ENCODE data around the gene FAM222B. TPM values are rescaled to one million over a fixed set of nuclear protein-coding genes. Genes with fewer than 3 reads are reported as not detected.
A peak's percentile ranks its signal among the peaks of the same experiment; 100 is the strongest.

The FAM222B gene
- total and polyA plus RNA-seq, 3 experiments from 2014 or later, result 19.3 to 21.5 (median 20.6) TPM

DNA sequence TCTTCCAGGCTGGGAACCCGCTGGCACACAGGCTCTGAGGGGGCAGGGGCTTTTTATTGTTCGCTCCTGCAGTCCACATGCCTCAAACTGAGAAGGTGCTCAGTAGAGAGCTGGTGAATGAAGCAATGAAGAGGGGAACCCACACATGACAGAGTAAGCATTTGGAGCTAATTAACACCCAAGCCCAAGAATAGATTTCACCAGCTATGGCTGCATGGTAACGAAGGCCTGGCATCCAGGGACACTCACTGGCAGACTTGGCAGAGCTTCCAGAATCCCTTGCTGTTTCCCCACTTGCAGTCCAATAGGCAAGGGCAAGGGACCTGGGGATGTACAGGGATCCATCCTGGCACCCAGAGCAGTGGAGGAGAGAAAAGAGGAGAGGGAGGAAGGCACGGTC, 42.8 kb upstream of the FAM222B start:
- peaks cover 67% of the 10 kb centered on the region for H3K36me3 ChIP-seq (ENCODE audit: insufficient read depth, low read length)
- Mint-ChIP-seq H3K4me1 (peaks cover 10 to 29% (median 17%) of the 10 kb centered on the region in 3 donors), H3K9me3 (no peaks in the 10 kb centered on the region), H3K27me3 (no peaks in the 10 kb centered on the region), H3K36me3 (peaks cover 2 to 80% (median 8%) of the 10 kb centered on the region in 3 donors), H3K27ac (peak overlapping the region in 4 of 8 donors; percentile 66 to 88 (median 73)), H3K4me3 (no peak overlapping the region)
- no peak overlapping the region for H3K27ac ChIP-seq (ENCODE audit: low read depth, low read length)
- CTCF ChIA-PET, result interaction anchor here (1.3 kb wide), 1 partner anchor 17 kb away, joined by 3 read pairs; no protein-coding TSS in a partner anchor
- no peaks in the 10 kb centered on the region for H3K27me3 ChIP-seq (ENCODE audit: insufficient read depth, low read length, poor library complexity, severe bottlenecking)
- H3K4me1 ChIP-seq (ENCODE audit: insufficient read depth, low read length), result peaks cover 7% of the 10 kb centered on the region
- POLR2A ChIA-PET, result no interaction called here
- no peaks in the 10 kb centered on the region for H3K9me3 ChIP-seq (ENCODE audit: low read length)
- no peak overlapping the region for H3K4me3 ChIP-seq (ENCODE audit: low read length)
- DNase-seq, result no peak

DNA sequence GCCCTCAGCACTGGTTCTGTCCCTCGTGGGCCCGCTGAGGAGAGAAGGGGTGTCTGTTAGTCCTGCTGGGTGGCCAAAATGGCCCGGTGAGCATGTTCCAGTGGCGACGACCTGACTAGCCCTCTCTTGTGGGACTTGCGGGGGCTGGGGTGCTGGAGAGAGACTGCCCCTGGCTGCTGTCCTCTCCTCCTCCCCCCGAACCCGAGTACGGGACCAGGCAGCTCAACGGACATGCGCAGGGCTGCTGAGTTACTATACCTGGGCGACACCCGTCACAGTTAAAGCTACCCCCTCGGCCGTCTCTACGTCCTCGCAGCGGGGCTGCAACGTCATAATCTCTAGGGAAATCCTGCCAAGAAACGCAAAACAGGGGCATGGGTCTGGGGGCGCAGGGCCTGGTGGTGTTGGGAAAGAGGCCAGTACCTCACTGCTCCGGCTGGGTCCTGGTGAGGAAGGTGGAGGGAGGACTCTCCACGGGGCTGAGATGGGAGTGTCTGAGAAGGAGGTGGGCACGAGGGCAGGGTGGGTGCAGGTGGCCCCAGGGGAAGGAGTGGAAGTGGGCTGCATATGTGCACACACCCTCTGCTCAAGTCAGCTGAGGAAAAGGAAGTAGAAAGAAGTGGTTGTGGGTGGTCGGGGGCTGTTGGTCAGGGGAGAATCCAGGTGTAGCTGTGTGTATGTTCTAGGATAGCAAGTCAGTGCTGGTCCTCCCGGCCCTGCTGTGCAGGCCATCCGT, 41.5 kb upstream of the FAM222B start:
- no peak for DNase-seq
- Mint-ChIP-seq H3K27ac (peak overlapping the region in 2 of 8 donors; percentile 39 to 90), H3K4me1 (peaks cover 7 to 23% (median 13%) of the 10 kb centered on the region in 3 donors), H3K36me3 (peaks cover 6 to 87% (median 12%) of the 10 kb centered on the region in 3 donors), H3K9me3 (no peaks in the 10 kb centered on the region), H3K4me3 (no peak overlapping the region), H3K27me3 (peaks cover 0 to 1% of the 10 kb centered on the region in 2 donors)
- Histone ChIP-seq H3K9me3 (ENCODE audit: low read length) (no peaks in the 10 kb centered on the region), H3K4me3 (ENCODE audit: low read length) (no peak overlapping the region), H3K27ac (ENCODE audit: low read depth, low read length) (no peak overlapping the region), H3K4me1 (ENCODE audit: insufficient read depth, low read length) (no peaks in the 10 kb centered on the region), H3K36me3 (ENCODE audit: insufficient read depth, low read length) (peaks cover 79% of the 10 kb centered on the region), H3K27me3 (ENCODE audit: insufficient read depth, low read length, poor library complexity, severe bottlenecking) (no peaks in the 10 kb centered on the region)
- POLR2A ChIA-PET, result no interaction called here
- CTCF ChIA-PET, result interaction anchor here (0.9 to 1.4 kb wide), 3 partner anchors 12 to 157 kb away, joined by 3 to 4 read pairs (median 3); no protein-coding TSS in a partner anchor

DNA sequence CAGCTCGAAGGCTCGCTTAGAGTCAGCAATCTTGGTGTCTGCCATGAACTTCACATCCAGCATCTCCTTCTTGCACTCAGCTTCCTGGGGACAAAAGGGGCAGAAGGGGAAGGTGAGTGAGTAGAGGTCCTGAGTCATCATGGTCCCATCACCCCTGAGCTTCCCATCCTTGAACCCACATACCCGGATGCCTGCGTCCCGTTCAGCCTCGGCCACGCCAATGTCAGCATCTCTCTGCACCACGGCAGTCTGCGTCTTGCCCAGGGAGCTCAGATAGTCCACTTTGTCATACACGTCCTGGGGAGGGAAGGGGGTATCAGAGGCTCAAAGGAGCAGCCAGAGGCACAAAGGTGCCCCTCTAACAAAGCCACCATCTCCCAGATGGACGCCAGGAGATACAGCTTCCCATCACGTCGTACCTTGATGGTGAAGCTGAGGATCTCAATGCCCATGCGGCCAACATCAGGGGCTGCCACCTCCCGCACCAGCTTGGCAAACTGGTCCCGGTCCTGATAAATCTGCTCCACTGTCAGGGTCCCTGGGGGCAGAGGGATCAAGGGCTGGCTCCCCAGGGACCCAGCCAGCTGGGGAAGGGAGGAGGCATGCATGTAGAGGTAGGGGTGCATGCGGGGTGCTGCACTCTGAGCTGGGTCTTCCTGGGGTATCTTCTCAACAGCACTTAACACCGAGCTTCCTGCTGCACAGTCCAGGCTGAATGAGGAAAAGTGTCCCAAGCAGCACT, 39.7 kb upstream of the FAM222B start:
- H3K27ac ChIP-seq (ENCODE audit: low read depth, low read length), result no peak overlapping the region
- ChIA-PET CTCF (interaction anchor here (1.2 kb wide), 2 partner anchors 20 to 35 kb away, joined by 3 to 4 read pairs; no protein-coding TSS in a partner anchor), POLR2A (no interaction called here)
- H3K27me3 Mint-ChIP-seq, result peaks cover 0 to 1% of the 10 kb centered on the region in 2 donors
- H3K4me1 ChIP-seq (ENCODE audit: insufficient read depth, low read length), result no peaks in the 10 kb centered on the region
- peaks cover 14 to 87% (median 17%) of the 10 kb centered on the region in 3 donors for H3K36me3 Mint-ChIP-seq
- no peaks in the 10 kb centered on the region for H3K27me3 ChIP-seq (ENCODE audit: insufficient read depth, low read length, poor library complexity, severe bottlenecking)
- peaks cover 6 to 20% (median 8%) of the 10 kb centered on the region in 3 donors for H3K4me1 Mint-ChIP-seq
- no peak overlapping the region for H3K4me3 Mint-ChIP-seq
- peak overlapping the region in 1 of 8 donors; percentile 17 for H3K27ac Mint-ChIP-seq
- no peak for DNase-seq
- H3K36me3 ChIP-seq (ENCODE audit: insufficient read depth, low read length), result peaks cover 75% of the 10 kb centered on the region
- H3K4me3 ChIP-seq (ENCODE audit: low read length), result no peak overlapping the region
- no peaks in the 10 kb centered on the region for H3K9me3 Mint-ChIP-seq
- no peaks in the 10 kb centered on the region for H3K9me3 ChIP-seq (ENCODE audit: low read length)

DNA sequence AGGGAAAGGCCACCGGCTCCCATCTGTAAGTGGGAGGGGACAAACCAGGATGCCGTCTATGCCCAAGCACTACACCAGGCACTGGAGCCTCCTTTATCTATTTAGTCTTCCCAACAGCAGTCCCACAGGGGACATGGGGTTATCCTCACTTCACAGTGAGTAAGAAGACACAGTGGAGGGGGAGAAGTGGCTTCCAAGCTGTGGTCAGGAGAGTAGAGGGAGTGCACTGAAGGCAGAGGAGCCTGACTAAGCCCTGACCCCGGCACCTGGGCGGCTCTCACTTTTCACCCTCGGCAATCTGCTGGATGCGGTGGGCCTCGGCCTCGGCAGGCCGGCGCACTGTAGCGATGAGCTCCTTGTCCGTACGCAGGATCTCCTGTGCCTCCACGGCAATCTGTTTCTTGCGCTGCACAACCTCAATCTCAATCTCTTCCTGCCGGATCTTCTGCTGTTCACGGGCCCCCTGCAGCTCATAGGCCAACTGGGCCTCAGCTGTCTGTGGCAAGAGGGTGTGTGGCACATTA, 39.0 kb upstream of the FAM222B start:
- Mint-ChIP-seq H3K27me3 (peaks cover 0 to 1% of the 10 kb centered on the region in 2 donors), H3K4me1 (peaks cover 4 to 17% (median 8%) of the 10 kb centered on the region in 3 donors), H3K9me3 (no peaks in the 10 kb centered on the region), H3K4me3 (no peak overlapping the region), H3K36me3 (peaks cover 14 to 84% (median 17%) of the 10 kb centered on the region in 3 donors), H3K27ac (peak overlapping the region in 1 of 8 donors; percentile 17)
- H3K4me3 ChIP-seq (ENCODE audit: low read length), result no peak overlapping the region
- no peak for DNase-seq
- peaks cover 68% of the 10 kb centered on the region for H3K36me3 ChIP-seq (ENCODE audit: insufficient read depth, low read length)
- ChIA-PET CTCF (interaction anchor here (1.2 to 1.5 kb wide), 3 partner anchors 15 to 36 kb away, joined by 3 to 4 read pairs (median 3); no protein-coding TSS in a partner anchor), POLR2A (no interaction called here)
- no peak overlapping the region for H3K27ac ChIP-seq (ENCODE audit: low read depth, low read length)
- no peaks in the 10 kb centered on the region for H3K4me1 ChIP-seq (ENCODE audit: insufficient read depth, low read length)
- no peaks in the 10 kb centered on the region for H3K27me3 ChIP-seq (ENCODE audit: insufficient read depth, low read length, poor library complexity, severe bottlenecking)
- H3K9me3 ChIP-seq (ENCODE audit: low read length), result no peaks in the 10 kb centered on the region

DNA sequence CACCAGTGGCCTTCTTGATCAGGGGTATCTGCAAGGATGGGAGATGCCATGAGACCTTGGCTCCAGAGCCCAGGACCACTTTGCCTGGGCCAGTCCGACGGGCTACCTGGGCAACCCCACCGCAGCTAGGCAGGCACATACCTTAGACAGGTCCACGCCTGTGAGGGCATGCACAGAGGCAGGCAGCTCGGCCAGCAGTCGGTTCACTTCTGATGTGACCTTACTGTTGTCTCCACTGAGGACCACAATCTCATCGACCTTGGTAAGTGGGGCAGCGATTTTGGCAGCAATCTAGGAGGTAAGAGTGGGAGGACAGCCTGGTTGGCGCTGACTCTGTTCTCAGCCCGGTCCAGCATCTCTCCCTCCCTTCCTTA, 38.0 kb upstream of the FAM222B start:
- H3K27ac ChIP-seq (ENCODE audit: low read depth, low read length), result no peak overlapping the region
- Mint-ChIP-seq H3K4me1 (peaks cover 4 to 11% (median 8%) of the 10 kb centered on the region in 3 donors), H3K36me3 (peaks cover 14 to 77% (median 17%) of the 10 kb centered on the region in 3 donors), H3K27ac (peak overlapping the region in 1 of 8 donors; percentile 77), H3K4me3 (no peak overlapping the region), H3K9me3 (no peaks in the 10 kb centered on the region), H3K27me3 (peaks cover 0 to 1% of the 10 kb centered on the region in 2 donors)
- no peaks in the 10 kb centered on the region for H3K4me1 ChIP-seq (ENCODE audit: insufficient read depth, low read length)
- CTCF ChIA-PET, result interaction anchor here (1.5 kb wide), 1 partner anchor 16 kb away, joined by 3 read pairs; no protein-coding TSS in a partner anchor
- no peak overlapping the region for H3K4me3 ChIP-seq (ENCODE audit: low read length)
- POLR2A ChIA-PET, result no interaction called here
- H3K36me3 ChIP-seq (ENCODE audit: insufficient read depth, low read length), result peaks cover 62% of the 10 kb centered on the region
- DNase-seq, result no peak
- no peaks in the 10 kb centered on the region for H3K9me3 ChIP-seq (ENCODE audit: low read length)
- no peaks in the 10 kb centered on the region for H3K27me3 ChIP-seq (ENCODE audit: insufficient read depth, low read length, poor library complexity, severe bottlenecking)

DNA sequence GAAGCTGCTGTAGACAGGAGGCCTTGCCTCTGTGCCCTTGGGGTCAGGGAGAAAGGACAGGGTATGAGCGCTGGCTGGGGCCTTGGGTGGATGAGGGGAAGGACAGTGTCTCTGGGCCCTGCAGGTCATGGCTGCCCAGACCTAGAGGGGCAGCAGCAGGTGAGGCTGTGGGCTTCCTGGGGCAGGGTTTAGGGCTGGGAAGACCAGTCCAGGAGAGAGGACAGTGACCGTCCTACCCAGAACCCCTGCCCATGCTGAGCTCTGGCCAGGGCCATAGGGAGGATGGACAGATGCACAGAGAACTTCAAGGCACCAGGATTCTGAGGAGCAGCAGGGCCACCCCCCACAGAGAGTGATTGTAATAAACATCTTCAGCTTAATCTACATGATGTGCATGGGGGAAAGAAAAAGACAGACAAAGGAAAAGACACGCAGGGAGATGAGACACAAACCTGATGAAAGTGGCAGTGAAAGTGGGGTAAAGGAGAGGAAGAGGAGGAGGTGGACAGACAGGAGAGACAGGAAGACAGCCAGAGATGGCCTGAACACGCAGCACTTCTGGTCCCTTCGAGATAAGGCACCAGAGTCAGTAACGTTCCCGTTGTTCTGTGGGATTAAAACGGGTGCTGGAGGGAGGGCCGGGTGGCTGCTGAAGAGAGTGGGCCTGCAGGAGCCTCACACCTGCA, 37.4 kb upstream of the FAM222B start:
- ChIA-PET POLR2A (no interaction called here), CTCF (interaction anchor here (0.5 to 1.5 kb wide), 2 partner anchors 17 to 500 kb away, joined by 3 read pairs; no protein-coding TSS in a partner anchor)
- H3K4me1 ChIP-seq (ENCODE audit: insufficient read depth, low read length), result no peaks in the 10 kb centered on the region
- no peaks in the 10 kb centered on the region for H3K9me3 ChIP-seq (ENCODE audit: low read length)
- H3K36me3 ChIP-seq (ENCODE audit: insufficient read depth, low read length), result peaks cover 57% of the 10 kb centered on the region
- Mint-ChIP-seq H3K36me3 (peaks cover 11 to 72% (median 14%) of the 10 kb centered on the region in 3 donors), H3K27me3 (peaks cover 0 to 1% of the 10 kb centered on the region in 2 donors), H3K27ac (peak overlapping the region in 3 of 8 donors; percentile 21 to 66 (median 58)), H3K4me1 (peaks cover 2 to 6% (median 2%) of the 10 kb centered on the region in 3 donors), H3K9me3 (no peaks in the 10 kb centered on the region), H3K4me3 (no peak overlapping the region)
- no peaks in the 10 kb centered on the region for H3K27me3 ChIP-seq (ENCODE audit: insufficient read depth, low read length, poor library complexity, severe bottlenecking)
- DNase-seq, result no peak
- no peak overlapping the region for H3K27ac ChIP-seq (ENCODE audit: low read depth, low read length)
- no peak overlapping the region for H3K4me3 ChIP-seq (ENCODE audit: low read length)

DNA sequence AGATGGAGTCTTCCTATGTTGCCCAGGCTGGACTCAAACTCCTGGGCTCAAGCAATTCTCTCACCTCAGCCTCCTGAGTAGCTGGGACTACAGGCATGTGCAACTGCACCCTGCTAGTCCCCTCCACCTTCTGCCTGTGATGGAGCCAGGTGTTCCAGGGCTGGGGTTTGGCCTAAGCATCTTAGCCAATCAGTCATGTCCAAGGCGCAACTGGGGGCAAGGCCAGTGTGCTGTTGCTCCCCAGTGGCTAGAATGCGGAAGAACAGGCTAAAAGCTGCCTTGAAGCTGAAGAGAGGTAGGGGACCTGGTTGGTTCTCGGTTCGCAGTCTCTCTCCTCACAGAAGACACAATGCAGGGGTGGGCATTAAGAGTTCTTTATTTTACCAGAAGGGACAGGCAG, 36.4 kb upstream of the FAM222B start:
- peaks cover 0 to 1% of the 10 kb centered on the region in 2 donors for H3K27me3 Mint-ChIP-seq
- no peak for DNase-seq
- Histone ChIP-seq H3K4me3 (ENCODE audit: low read length) (no peak overlapping the region), H3K36me3 (ENCODE audit: insufficient read depth, low read length) (peaks cover 48% of the 10 kb centered on the region), H3K27ac (ENCODE audit: low read depth, low read length) (no peak overlapping the region), H3K4me1 (ENCODE audit: insufficient read depth, low read length) (no peaks in the 10 kb centered on the region), H3K9me3 (ENCODE audit: low read length) (no peaks in the 10 kb centered on the region), H3K27me3 (ENCODE audit: insufficient read depth, low read length, poor library complexity, severe bottlenecking) (no peaks in the 10 kb centered on the region)
- H3K4me1 Mint-ChIP-seq, result peaks cover 0 to 4% (median under 1%) of the 10 kb centered on the region in 3 donors
- peak overlapping the region in 3 of 8 donors; percentile 7 to 76 (median 37) for H3K27ac Mint-ChIP-seq
- H3K9me3 Mint-ChIP-seq, result no peaks in the 10 kb centered on the region
- ChIA-PET POLR2A (interaction anchor here (0.7 kb wide), 1 partner anchor 129 kb away, joined by 3 read pairs; no protein-coding TSS in a partner anchor), CTCF (no interaction called here)
- peaks cover 8 to 62% (median 14%) of the 10 kb centered on the region in 3 donors for H3K36me3 Mint-ChIP-seq
- H3K4me3 Mint-ChIP-seq, result no peak overlapping the region

Data from CD8-positive, alpha-beta memory T cell (primary cell).